Activated effector memory CD4-positive, alpha-beta T cell treated with anti-CD3 and anti-CD28 coated beads, Interleukin-2, amount 50 U/mL, for 16 hours (primary cell): Measurements from ENCODE around the gene NEK2.
"Not testable (repeated sequence)": the region's sequence is repeated elsewhere in the genome, so short reads cannot be mapped to it uniquely, and the experiment has no call there.

Experiments used
- DNase-seq: peaks from one replicate; pipeline ENCODE4 v3.0.0-alpha.2; 2020

NEK2 gene

GRCh38 chr1:211648336-211648735, 27.1 kb downstream of the NEK2 start:
- no peak for DNase-seq

GRCh38 chr1:211647711-211648121, 27.7 kb downstream of the NEK2 start:
- no peak for DNase-seq

GRCh38 chr1:211646566-211646965, 28.9 kb downstream of the NEK2 start:
- no peak for DNase-seq

GRCh38 chr1:211645601-211646000, 29.8 kb downstream of the NEK2 start:
- not testable (repeated sequence) for DNase-seq

- no peak for DNase-seq
Observed at GRCh38 chr1:211644653-211645052, 30.8 kb downstream of the NEK2 start.

GRCh38 chr1:211643324-211644212, 31.9 kb downstream of the NEK2 start:
- peak; percentile 63 for DNase-seq

GRCh38 chr1:211642870-211643269, 32.6 kb downstream of the NEK2 start:
- DNase-seq: peak; percentile 33

GRCh38 chr1:211641942-211642341, 33.5 kb downstream of the NEK2 start:
- peak; percentile 39 for DNase-seq

- DNase-seq: peak; percentile 24
Observed at GRCh38 chr1:211641044-211641800, 34.2 kb downstream of the NEK2 start.

GRCh38 chr1:211640301-211640630, 35.2 kb downstream of the NEK2 start:
- peak; percentile 9 for DNase-seq

- DNase-seq: peak; percentile 39
Observed at GRCh38 chr1:211639475-211640300, 35.7 kb downstream of the NEK2 start.

- DNase-seq: peak; percentile 2
Observed at GRCh38 chr1:211638689-211639101, 36.7 kb downstream of the NEK2 start.

GRCh38 chr1:211638246-211638645, 37.2 kb downstream of the NEK2 start:
- peak; percentile 25 for DNase-seq

GRCh38 chr1:211637066-211637465, 38.4 kb downstream of the NEK2 start:
- peak; percentile 4 for DNase-seq

GRCh38 chr1:211636575-211637029, 38.8 kb downstream of the NEK2 start:
- DNase-seq: not testable (repeated sequence)

GRCh38 chr1:211635597-211636205, 39.7 kb downstream of the NEK2 start:
- no peak for DNase-seq

GRCh38 chr1:211634931-211635330, 40.5 kb downstream of the NEK2 start:
- no peak for DNase-seq

- DNase-seq: no peak
Observed at GRCh38 chr1:211634461-211634860, 41.0 kb downstream of the NEK2 start.

- DNase-seq: no peak
Observed at GRCh38 chr1:211633524-211633846, 41.9 kb downstream of the NEK2 start.

- DNase-seq: no peak
Observed at GRCh38 chr1:211632808-211633523, 42.5 kb downstream of the NEK2 start.

- DNase-seq: no peak
Observed at GRCh38 chr1:211632117-211632807, 43.2 kb downstream of the NEK2 start.
